SK-N-SH treated with all-trans-retinoic acid at 6 μM for 48 hours (cell line): Measurements from ENCODE around the gene CCR7.
A peak's percentile ranks its signal among the peaks of the same experiment; 100 is the strongest.

Source experiments
- ATAC-seq: fragments of 200-7000 bp; cut with Tn5 transposase; 3 replicates; pipeline ENCODE4 v1.9.1; 2020; ENCODE audit warnings: mild to moderate bottlenecking, moderate library complexity
- ARNTL ChIP-seq: fragments of 450-650 bp; formaldehyde crosslinking; IDR thresholded peaks from 2 replicates; pipeline ENCODE4 v1.5.0; 2020; ENCODE audit warnings: low read depth, mild to moderate bottlenecking, moderate library complexity, borderline replicate concordance
- BACH2 ChIP-seq: fragments of 250-450 bp; sonication (Bioruptor Pico); IDR thresholded peaks from 2 replicates; pipeline ENCODE4 v1.9.0; 2021; ENCODE audit warnings: mild to moderate bottlenecking, borderline replicate concordance
- CREB5 ChIP-seq: fragments of 250-450 bp; sonication (Bioruptor Pico); IDR thresholded peaks from 2 replicates; pipeline ENCODE4 v1.5.1; 2020; ENCODE audit warnings: low read depth, mild to moderate bottlenecking, moderate library complexity
- CSDC2 ChIP-seq: fragments of 250-450 bp; sonication (Bioruptor Pico); IDR thresholded peaks from 2 replicates; pipeline ENCODE4 v1.5.0; 2020; ENCODE audit warnings: mild to moderate bottlenecking, moderate library complexity
- ESRRG ChIP-seq: fragments of 250-450 bp; sonication (Bioruptor Pico); IDR thresholded peaks from 2 replicates; pipeline ENCODE4 v1.6.1; 2021; ENCODE audit warnings: mild to moderate bottlenecking
- GLIS3 ChIP-seq: fragments of 250-450 bp; sonication (Bioruptor Pico); IDR thresholded peaks from 2 replicates; pipeline ENCODE4 v1.5.0; 2020; ENCODE audit warnings: mild to moderate bottlenecking, moderate library complexity
- ISL1 ChIP-seq: fragments of 250-450 bp; sonication (Bioruptor Pico); IDR thresholded peaks from 2 replicates; pipeline ENCODE4 v2.1.2; 2022; ENCODE audit warnings: mild to moderate bottlenecking, moderate library complexity
- OSR1 ChIP-seq: fragments of 250-450 bp; sonication (Bioruptor Pico); IDR thresholded peaks from 2 replicates; pipeline ENCODE4 v1.8.0; 2022; ENCODE audit warnings: moderate library complexity, mild to moderate bottlenecking, inconsistent platforms
- PPARA ChIP-seq: fragments of 250-450 bp; sonication (Bioruptor Pico); IDR thresholded peaks from 2 replicates; pipeline ENCODE4 v1.5.0; 2020; ENCODE audit warnings: mild to moderate bottlenecking, borderline replicate concordance
- RARB ChIP-seq: fragments of 250-450 bp; sonication (Bioruptor Pico); IDR thresholded peaks from 2 replicates; pipeline ENCODE4 v1.8.0; 2021; ENCODE audit warnings: mild to moderate bottlenecking, moderate library complexity
- TCF4 ChIP-seq: fragments of 250-450 bp; sonication (Bioruptor Pico); IDR thresholded peaks from 2 replicates; pipeline ENCODE4 v1.8.0; 2021; ENCODE audit warnings: mild to moderate bottlenecking, moderate library complexity, borderline replicate concordance
- TOX ChIP-seq: fragments of 250-450 bp; sonication (Bioruptor Pico); IDR thresholded peaks from 2 replicates; pipeline ENCODE4 v1.8.0; 2021; ENCODE audit warnings: mild to moderate bottlenecking, moderate library complexity, borderline replicate concordance
- ZC3H10 ChIP-seq: fragments of 250-450 bp; sonication (Bioruptor Pico); IDR thresholded peaks from 2 replicates; pipeline ENCODE4 v1.5.1; 2021; ENCODE audit warnings: mild to moderate bottlenecking, moderate library complexity
- ZFP3 ChIP-seq: fragments of 250-450 bp; sonication (Bioruptor Pico); IDR thresholded peaks from 2 replicates; pipeline ENCODE4 v1.5.0; 2020; ENCODE audit warnings: mild to moderate bottlenecking, moderate library complexity
- ZFP30 ChIP-seq: fragments of 450-650 bp; formaldehyde crosslinking; IDR thresholded peaks from 2 replicates; pipeline ENCODE4 v1.5.0; 2022; ENCODE audit warnings: mild to moderate bottlenecking, moderate library complexity
- ZNF565 ChIP-seq: fragments of 450-650 bp; formaldehyde crosslinking; conservative IDR thresholded peaks from 2 replicates; pipeline ENCODE4 v1.5.0; 2020; ENCODE audit warnings: low read depth, mild to moderate bottlenecking, moderate library complexity
- ZNF70 ChIP-seq: fragments of 450-650 bp; formaldehyde crosslinking; IDR thresholded peaks from 2 replicates; pipeline ENCODE4 v1.5.0; 2020; ENCODE audit warnings: mild to moderate bottlenecking, moderate library complexity
- ZNF8 ChIP-seq: fragments of 450-650 bp; formaldehyde crosslinking; IDR thresholded peaks from 2 replicates; pipeline ENCODE4 v1.5.0; 2020; ENCODE audit warnings: mild to moderate bottlenecking, moderate library complexity
- TF ChIP-seq, protein P1 (sequence below): fragments of 250-450 bp; sonication (Bioruptor Pico); IDR thresholded peaks from 2 replicates; pipeline ENCODE4 v1.5.1; 2021; ENCODE audit warnings: mild to moderate bottlenecking, moderate library complexity
- TF ChIP-seq, protein P2 (sequence below): fragments of 250-450 bp; sonication (Bioruptor Pico); IDR thresholded peaks from 2 replicates; pipeline ENCODE4 v1.8.0; 2021; ENCODE audit warnings: low read depth, mild to moderate bottlenecking, moderate library complexity, borderline replicate concordance
- TF ChIP-seq, protein P3 (sequence below): fragments of 250-450 bp; sonication (Bioruptor Pico); IDR thresholded peaks from 2 replicates; pipeline ENCODE4 v1.5.0; 2020; ENCODE audit warnings: mild to moderate bottlenecking, moderate library complexity
- TF ChIP-seq, protein P4 (sequence below): fragments of 250-450 bp; sonication (Bioruptor Pico); IDR thresholded peaks from 2 replicates; pipeline ENCODE4 v1.8.0; 2020; ENCODE audit warnings: mild to moderate bottlenecking, moderate library complexity, borderline replicate concordance

Gene CCR7

GRCh38 chr17:40511667-40512220 is 53.5 kb downstream of the CCR7 start:
- ATAC-seq: peak; percentile 36
- no peak for TF ChIP-seq GLIS3
- TF ChIP-seq PPARA: no peak
- TF ChIP-seq, protein P1, sequence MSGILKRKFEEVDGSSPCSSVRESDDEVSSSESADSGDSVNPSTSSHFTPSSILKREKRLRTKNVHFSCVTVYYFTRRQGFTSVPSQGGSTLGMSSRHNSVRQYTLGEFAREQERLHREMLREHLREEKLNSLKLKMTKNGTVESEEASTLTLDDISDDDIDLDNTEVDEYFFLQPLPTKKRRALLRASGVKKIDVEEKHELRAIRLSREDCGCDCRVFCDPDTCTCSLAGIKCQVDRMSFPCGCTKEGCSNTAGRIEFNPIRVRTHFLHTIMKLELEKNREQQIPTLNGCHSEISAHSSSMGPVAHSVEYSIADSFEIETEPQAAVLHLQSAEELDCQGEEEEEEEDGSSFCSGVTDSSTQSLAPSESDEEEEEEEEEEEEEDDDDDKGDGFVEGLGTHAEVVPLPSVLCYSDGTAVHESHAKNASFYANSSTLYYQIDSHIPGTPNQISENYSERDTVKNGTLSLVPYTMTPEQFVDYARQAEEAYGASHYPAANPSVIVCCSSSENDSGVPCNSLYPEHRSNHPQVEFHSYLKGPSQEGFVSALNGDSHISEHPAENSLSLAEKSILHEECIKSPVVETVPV (CRISPR knock-in tag): no peak
- no peak for TF ChIP-seq TOX (CRISPR knock-in tag)
- no peak for TF ChIP-seq CREB5 (CRISPR knock-in tag)
- no peak for TF ChIP-seq OSR1 (CRISPR knock-in tag)
- TF ChIP-seq ARNTL (CRISPR knock-in tag): no peak
- TF ChIP-seq BACH2: no peak
- no peak for TF ChIP-seq TCF4
- TF ChIP-seq ZFP3 (CRISPR knock-in tag): no peak
- TF ChIP-seq ZC3H10: no peak
- no peak for TF ChIP-seq ISL1 (CRISPR knock-in tag)
- TF ChIP-seq, protein P2, sequence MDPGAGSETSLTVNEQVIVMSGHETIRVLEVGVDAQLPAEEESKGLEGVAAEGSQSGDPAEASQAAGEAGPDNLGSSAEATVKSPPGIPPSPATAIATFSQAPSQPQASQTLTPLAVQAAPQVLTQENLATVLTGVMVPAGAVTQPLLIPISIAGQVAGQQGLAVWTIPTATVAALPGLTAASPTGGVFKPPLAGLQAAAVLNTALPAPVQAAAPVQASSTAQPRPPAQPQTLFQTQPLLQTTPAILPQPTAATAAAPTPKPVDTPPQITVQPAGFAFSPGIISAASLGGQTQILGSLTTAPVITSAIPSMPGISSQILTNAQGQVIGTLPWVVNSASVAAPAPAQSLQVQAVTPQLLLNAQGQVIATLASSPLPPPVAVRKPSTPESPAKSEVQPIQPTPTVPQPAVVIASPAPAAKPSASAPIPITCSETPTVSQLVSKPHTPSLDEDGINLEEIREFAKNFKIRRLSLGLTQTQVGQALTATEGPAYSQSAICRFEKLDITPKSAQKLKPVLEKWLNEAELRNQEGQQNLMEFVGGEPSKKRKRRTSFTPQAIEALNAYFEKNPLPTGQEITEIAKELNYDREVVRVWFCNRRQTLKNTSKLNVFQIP (CRISPR knock-in tag): no peak
- no peak for TF ChIP-seq RARB

DNA sequence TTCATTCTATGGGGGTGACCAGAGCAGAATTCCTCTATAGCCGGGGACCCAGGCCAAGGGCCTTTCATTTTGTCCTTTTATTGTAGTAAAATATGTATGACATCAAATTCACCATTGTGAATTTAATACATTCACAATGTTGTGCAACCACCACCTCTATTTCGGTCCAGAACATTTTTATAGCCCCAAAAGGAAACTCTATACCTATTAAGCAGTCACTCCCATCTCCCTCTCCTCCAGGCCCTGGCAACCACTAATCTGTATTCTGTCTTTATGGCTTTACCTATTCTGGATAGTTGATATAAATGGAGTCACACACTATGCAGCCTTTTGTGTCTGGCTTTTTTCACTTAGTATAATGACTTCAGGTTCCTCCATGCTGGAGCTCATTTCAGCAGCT is 54.1 kb downstream of the CCR7 start:
- ATAC-seq: no peak; the same call in 2 of the 3 replicates
- TF ChIP-seq TCF4 (no peak), ESRRG (CRISPR knock-in tag) (no peak), BACH2 (no peak), PPARA (no peak), GLIS3 (no peak), ZFP30 (CRISPR knock-in tag) (no peak), CSDC2 (CRISPR knock-in tag) (no peak), ZNF565 (CRISPR knock-in tag) (no peak), CREB5 (CRISPR knock-in tag) (no peak), ARNTL (CRISPR knock-in tag) (no peak), OSR1 (CRISPR knock-in tag) (no peak), ZC3H10 (no peak), ZNF8 (no peak), RARB (no peak), ISL1 (CRISPR knock-in tag) (no peak), ZNF70 (CRISPR knock-in tag) (no peak)
- TF ChIP-seq, protein P1 (CRISPR knock-in tag): no peak
- TF ChIP-seq, protein P3, sequence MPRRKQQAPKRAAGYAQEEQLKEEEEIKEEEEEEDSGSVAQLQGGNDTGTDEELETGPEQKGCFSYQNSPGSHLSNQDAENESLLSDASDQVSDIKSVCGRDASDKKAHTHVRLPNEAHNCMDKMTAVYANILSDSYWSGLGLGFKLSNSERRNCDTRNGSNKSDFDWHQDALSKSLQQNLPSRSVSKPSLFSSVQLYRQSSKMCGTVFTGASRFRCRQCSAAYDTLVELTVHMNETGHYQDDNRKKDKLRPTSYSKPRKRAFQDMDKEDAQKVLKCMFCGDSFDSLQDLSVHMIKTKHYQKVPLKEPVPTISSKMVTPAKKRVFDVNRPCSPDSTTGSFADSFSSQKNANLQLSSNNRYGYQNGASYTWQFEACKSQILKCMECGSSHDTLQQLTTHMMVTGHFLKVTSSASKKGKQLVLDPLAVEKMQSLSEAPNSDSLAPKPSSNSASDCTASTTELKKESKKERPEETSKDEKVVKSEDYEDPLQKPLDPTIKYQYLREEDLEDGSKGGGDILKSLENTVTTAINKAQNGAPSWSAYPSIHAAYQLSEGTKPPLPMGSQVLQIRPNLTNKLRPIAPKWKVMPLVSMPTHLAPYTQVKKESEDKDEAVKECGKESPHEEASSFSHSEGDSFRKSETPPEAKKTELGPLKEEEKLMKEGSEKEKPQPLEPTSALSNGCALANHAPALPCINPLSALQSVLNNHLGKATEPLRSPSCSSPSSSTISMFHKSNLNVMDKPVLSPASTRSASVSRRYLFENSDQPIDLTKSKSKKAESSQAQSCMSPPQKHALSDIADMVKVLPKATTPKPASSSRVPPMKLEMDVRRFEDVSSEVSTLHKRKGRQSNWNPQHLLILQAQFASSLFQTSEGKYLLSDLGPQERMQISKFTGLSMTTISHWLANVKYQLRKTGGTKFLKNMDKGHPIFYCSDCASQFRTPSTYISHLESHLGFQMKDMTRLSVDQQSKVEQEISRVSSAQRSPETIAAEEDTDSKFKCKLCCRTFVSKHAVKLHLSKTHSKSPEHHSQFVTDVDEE: no peak
- TF ChIP-seq, protein P4, sequence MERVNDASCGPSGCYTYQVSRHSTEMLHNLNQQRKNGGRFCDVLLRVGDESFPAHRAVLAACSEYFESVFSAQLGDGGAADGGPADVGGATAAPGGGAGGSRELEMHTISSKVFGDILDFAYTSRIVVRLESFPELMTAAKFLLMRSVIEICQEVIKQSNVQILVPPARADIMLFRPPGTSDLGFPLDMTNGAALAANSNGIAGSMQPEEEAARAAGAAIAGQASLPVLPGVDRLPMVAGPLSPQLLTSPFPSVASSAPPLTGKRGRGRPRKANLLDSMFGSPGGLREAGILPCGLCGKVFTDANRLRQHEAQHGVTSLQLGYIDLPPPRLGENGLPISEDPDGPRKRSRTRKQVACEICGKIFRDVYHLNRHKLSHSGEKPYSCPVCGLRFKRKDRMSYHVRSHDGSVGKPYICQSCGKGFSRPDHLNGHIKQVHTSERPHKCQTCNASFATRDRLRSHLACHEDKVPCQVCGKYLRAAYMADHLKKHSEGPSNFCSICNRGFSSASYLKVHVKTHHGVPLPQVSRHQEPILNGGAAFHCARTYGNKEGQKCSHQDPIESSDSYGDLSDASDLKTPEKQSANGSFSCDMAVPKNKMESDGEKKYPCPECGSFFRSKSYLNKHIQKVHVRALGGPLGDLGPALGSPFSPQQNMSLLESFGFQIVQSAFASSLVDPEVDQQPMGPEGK: no peak
